GM21360 (cell line): ENCODE results near the gene ACTL7B.
"Not testable (repeated sequence)": the region's sequence is repeated elsewhere in the genome, so short reads cannot be mapped to it uniquely, and the experiment has no call there.

Source experiments
- ATAC-seq: cut with Tn5 transposase; IDR thresholded peaks from one replicate; pipeline ENCODE4 v1.9.1; 2021; ENCODE audit warnings: mild to moderate bottlenecking, moderate library complexity; ENCODE audit not compliant: unreplicated experiment

The ACTL7B gene

GRCh38 chr9:108874058-108874788 lies 18.4 kb upstream of the ACTL7B start:
- ATAC-seq: no peak

- no peak for ATAC-seq
Observed at GRCh38 chr9:108869092-108869725, 13.4 kb upstream of the ACTL7B start.

DNA sequence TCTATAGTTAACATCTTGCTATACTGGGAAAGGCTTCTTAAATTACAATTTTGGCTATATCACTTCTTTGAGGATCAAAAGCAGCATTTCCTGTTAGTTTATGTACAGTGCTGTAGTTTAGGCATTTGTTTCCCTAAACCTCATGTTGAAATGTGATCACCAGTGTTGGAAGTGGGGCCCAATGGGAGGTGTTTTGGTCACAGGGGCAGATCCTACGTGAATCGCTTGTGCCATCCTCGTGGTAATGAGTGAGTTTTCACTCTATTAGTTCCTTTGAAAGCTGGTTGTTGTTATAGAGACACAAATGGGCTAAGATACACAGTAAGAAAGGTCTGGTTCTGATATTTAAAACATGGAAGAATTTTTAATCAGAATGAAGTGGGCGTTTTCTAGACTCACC lies 12.0 kb upstream of the ACTL7B start:
- no peak for ATAC-seq

GRCh38 chr9:108867116-108867515 lies 11.3 kb upstream of the ACTL7B start:
- no peak for ATAC-seq

GRCh38 chr9:108866001-108866420 lies 10.2 kb upstream of the ACTL7B start:
- ATAC-seq: no peak

DNA sequence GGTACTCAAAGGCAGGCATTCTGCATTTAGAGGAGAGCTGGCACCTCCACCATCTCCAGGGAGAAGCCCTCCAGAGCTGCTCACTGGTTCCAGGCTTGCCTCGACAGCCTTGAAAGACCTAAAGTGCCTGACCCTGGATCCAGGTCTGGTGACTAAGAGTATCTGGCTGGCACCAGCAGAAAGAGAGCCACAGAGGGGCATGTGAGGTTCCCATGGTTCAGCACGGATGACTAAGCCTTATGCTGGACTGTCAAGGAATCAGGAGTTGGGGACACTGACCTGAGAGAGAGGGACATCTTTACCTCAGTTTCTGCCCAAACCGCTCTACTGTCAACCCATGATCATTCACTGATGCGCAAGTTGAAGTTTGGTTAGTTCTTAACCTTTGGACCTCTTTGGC lies 9.3 kb upstream of the ACTL7B start:
- no peak for ATAC-seq

GRCh38 chr9:108864446-108864845 lies 8.7 kb upstream of the ACTL7B start:
- ATAC-seq: no peak

DNA sequence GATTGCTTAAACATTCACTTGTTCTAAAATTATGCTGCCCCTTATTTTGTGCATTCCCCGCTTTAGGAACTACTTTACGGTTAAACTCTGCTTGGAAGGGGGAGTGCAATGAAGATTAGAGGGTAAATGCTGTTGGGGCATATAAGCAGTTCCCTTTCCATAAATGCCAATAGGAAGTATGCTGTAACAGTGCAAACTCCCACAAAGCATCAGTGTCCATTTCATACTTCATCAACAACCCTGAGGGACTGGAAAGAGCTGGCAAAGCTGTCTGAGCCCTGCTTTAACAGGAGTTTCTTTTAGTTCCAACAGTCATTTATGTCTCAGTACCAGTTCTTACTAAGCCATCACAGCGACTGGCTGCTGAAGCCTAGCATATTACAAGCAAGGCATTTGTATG lies 8.1 kb upstream of the ACTL7B start:
- ATAC-seq: no peak

GRCh38 chr9:108861997-108862396 lies 6.2 kb upstream of the ACTL7B start, which contains the start of gene ACTL7A:
Gene ACTL7A, plus strand, starts transcription at chr9:108862266. Its CDS starts 57 bp downstream, at chr9:108862323.
- no peak for ATAC-seq

- ATAC-seq: no peak
Observed at GRCh38 chr9:108861464-108861863, 5.7 kb upstream of the ACTL7B start.

GRCh38 chr9:108860764-108861163 lies 5.0 kb upstream of the ACTL7B start:
- no peak for ATAC-seq

- ATAC-seq: no peak
Observed at GRCh38 chr9:108860354-108860753, 4.6 kb upstream of the ACTL7B start.

- peak; percentile 68 for ATAC-seq
Observed at GRCh38 chr9:108859459-108860114, 3.8 kb upstream of the ACTL7B start.

DNA sequence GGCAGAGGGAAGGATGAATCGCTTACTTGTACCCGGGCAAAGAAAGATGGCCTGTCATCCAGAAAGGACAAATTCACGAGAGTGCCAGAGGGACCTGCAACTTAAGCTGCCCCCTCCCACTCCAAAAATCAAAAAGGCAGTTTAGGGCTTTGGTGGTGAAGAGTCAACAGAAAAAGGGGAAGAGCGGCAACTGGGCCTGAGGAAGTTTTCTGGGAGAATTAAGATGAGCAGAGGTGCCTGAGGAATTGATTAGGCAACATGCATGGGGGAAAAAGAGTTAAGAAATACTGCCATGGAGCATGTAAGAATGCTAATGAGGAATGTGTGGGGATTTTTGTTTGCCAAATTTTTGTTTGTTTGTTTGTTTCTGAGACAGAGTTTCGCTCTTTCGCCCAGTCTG lies 1.8 kb upstream of the ACTL7B start:
- no peak for ATAC-seq

- no peak for ATAC-seq
Observed at GRCh38 chr9:108855529-108855886, 278 bp downstream of the ACTL7B start.

DNA sequence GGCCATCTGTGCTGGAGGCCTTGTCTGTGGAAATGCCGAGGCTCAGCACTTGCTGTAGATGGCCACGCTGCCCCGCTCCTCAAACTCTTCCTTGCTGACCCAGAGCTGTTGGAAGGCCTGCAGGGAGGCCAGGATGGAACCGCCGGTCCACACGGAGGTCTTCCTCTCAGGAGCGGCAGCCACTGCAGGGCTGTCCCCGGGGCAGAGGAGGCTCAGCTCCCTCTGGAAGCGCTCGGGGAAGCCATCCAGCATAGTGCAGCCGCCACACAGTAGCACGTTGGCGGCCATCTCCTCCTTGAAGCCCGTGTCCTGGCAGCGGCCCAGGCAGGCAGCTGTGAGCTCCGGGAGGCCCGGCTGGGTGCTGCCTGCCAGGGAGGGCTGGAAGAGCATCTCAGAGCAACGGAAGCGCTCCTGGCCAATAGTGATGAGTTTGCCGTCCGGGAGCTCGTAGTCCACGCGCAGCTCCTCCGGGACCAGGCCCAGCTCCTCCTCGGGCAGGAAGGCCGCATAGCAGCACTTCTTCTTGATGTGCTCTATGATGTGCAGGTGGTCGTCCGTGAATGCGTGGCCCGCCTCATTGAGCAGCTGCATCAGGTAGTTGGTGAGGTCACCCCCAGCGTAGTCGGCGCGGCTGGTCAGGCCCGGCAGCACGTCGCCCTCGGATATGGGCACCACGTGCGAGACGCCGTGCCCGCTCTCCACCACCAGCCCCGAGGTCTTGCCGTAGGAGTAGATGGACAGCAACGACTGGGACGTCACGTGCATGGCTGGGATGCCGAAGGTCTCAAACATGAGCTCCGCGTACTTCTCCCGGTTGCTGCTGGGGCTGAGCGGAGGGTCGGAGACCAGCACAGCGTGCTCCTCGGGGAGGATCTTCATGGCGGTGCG lies 901 bp downstream of the ACTL7B start:
- ATAC-seq: no peak

DNA sequence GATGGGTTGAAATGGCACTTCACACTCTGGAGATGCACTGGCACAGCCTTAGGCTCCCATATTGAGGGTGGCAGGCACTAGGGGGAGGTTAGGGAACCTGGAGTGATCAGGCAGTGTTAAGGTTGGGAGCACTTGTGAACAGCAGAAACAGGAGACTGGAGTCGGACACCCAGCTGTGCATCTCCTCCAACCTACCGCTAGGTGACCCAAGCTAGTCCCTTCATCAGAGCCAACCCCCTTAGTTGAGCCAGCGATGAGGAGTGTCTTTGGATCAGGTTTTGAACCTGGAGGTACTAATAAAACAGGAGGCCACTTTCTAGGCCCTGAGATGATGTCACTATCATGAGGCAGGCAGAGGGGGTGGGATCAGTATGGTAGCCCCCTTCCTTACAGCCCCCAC lies 1.7 kb downstream of the ACTL7B start:
- no peak for ATAC-seq

DNA sequence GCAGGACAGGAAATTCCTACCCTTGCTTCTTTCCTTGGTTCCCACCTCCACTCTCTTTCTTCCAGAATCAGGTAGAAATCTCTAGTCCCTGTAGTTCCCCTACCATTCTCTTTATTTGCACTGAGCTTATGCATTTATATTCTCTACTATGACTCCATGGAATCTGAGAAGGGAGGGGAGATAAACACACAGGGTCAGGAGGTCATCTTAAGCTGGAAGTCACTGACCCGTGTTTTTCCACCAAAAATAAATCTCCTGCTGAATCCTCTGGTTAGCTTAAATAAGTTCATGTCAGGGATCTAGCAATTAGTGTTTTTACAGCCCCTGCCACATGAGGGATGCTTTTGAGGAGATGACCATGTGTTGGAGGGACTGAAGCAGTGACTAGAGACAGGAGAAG lies 3.7 kb downstream of the ACTL7B start:
- no peak for ATAC-seq

GRCh38 chr9:108851138-108851537 lies 4.6 kb downstream of the ACTL7B start:
- ATAC-seq: no peak

GRCh38 chr9:108850293-108850897 lies 5.4 kb downstream of the ACTL7B start:
- no peak for ATAC-seq

- not testable (repeated sequence) for ATAC-seq
Observed at GRCh38 chr9:108848296-108848695, 7.5 kb downstream of the ACTL7B start.
